ENCODE measurements around the gene C1orf53.
"Not testable (repeated sequence)": the region's sequence is repeated elsewhere in the genome, so short reads cannot be mapped to it uniquely, and the experiment has no call there.

GRCh38 chr1:197880385-197880784, 22.0 kb upstream of the C1orf53 start:
- not testable (repeated sequence) for TF ChIP-seq CTCF, POLR2A (IDR thresholded peaks at IDR 0.05)
